ENCODE measurements around the gene DZANK1.
"Not testable (repeated sequence)": the region's sequence is repeated elsewhere in the genome, so short reads cannot be mapped to it uniquely, and the experiment has no call there.

Gene DZANK1

DNA sequence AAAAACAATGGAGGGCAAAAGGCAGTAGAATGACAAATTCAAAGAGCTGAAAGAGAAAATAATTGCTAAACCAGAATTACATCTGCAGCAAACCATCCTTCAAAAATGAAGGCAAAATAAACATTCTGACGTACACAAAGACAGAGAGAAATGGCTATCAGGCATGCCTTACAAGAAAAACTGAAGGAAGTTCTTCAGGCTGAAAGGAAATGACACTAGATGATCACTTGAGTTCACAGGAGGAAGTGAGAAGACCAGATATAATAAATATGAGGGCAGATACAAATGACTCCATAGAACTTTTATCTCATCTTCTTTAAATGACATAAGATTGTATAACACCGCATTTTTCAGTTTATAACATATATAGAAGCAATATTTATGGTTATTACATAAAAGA is 30.0 kb downstream of the DZANK1 start:
- DNase-seq (ENCODE audit: low spot score) = no peak

DNA sequence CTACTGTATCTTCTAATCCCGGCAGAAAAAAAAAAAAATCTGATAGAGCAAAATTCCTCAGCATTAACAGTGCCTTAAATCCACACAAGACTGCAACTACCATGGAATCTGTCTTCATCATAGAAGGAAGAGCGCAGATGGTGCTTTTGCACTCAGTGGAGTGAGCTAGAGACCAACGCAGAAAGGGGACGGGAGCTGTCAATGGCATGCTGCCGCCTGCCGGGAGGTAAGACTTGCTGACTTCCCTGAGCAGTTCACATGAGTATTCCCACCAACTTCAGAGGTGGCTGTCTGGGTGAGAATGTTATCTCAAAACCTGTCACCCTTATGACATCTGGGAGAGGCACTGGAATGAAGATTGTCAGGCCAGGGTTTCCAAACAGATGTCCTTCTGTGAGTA is 35.6 kb downstream of the DZANK1 start:
- DNase-seq (ENCODE audit: low spot score) = no peak

- no peak for DNase-seq (ENCODE audit: low spot score)
Observed at GRCh38 chr20:18430172-18430826, 36.5 kb downstream of the DZANK1 start.

GRCh38 chr20:18428490-18429173 is 38.2 kb downstream of the DZANK1 start:
- DNase-seq (ENCODE audit: low spot score) = no peak

- DNase-seq (ENCODE audit: low spot score) = no peak
Observed at GRCh38 chr20:18427214-18427613, 39.6 kb downstream of the DZANK1 start.

- DNase-seq (ENCODE audit: low spot score) = no peak
Observed at GRCh38 chr20:18421608-18422007, 45.2 kb downstream of the DZANK1 start.

DNA sequence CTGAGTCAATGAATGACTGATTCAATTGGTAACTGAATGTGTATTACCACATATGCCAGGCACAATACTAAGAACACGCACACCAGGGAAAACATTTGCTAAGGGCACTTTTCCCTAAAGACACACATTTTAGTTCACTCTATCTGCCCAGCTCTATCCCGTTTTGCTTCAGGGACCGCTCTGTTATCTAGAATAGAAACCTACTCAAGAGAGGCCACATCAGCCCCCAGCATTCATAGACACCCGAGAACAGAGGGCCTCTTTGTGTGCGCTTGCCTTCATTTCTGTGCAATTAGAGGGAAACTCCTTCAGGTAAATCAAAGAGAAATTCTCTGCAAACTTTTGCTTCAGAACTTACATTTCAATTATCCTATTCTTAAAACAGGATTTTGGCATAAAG is 50.3 kb downstream of the DZANK1 start:
- no peak for DNase-seq (ENCODE audit: low spot score)

- DNase-seq (ENCODE audit: low spot score) = no peak
Observed at GRCh38 chr20:18414140-18414539, 52.7 kb downstream of the DZANK1 start.

DNA sequence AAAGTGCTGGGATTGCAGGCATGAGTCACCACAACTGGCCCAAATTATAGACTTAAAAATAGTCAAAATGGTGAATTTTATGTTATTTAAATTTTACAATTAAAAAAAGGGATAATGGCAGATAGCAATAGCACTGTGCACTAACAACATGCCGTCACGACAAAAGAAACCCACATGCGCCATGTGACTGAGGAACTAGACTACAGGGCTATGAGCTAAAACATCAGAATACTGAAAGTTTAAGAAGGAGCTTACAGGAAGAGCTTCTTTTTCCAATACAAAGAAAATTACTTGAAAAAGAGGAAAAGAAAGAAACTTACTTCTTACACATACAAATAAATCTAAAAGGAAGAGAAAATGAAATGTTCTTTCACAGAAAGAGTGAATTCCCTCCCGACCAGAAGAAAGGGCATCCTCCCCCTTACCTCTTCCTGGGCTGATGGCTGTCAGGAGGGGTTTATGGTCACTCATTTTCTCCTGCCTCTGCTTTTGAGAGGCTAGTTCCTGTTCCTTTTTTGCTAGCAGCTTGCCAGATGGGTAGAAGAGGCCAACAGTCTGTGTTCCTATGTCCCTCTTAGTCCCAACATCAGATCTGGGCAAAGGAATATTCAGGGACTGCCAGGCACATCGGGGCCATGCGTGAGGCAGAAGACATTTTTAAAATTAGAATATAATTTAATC is 54.5 kb downstream of the DZANK1 start:
- DNase-seq (ENCODE audit: low spot score) = peak; percentile 36

GRCh38 chr20:18405826-18406225 is 61.0 kb downstream of the DZANK1 start:
- DNase-seq (ENCODE audit: low spot score) = no peak

GRCh38 chr20:18404172-18404571 is 62.7 kb downstream of the DZANK1 start:
- no peak for DNase-seq (ENCODE audit: low spot score)

DNA sequence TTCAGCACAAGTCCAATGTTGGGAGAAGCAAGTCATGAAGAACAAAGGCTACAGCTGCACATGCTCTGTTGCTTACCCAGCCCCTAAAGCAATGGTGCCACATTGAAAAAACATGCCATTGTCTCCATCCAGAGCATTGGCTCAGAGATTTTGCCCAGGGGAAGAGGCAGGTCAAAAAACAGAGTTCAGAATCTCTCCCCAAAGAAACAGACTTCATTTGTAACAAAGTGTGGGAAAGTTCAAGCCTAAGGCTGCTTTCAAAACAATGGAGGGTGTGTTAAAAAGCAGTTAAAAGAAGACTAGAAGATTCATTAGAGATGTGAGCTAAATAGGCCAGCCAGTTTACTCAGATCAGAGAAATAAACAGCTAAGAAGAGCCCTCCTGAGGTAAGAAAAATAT is 63.6 kb downstream of the DZANK1 start:
- no peak for DNase-seq (ENCODE audit: low spot score)

- DNase-seq (ENCODE audit: low spot score) = no peak
Observed at GRCh38 chr20:18401305-18401704, 65.5 kb downstream of the DZANK1 start.

DNA sequence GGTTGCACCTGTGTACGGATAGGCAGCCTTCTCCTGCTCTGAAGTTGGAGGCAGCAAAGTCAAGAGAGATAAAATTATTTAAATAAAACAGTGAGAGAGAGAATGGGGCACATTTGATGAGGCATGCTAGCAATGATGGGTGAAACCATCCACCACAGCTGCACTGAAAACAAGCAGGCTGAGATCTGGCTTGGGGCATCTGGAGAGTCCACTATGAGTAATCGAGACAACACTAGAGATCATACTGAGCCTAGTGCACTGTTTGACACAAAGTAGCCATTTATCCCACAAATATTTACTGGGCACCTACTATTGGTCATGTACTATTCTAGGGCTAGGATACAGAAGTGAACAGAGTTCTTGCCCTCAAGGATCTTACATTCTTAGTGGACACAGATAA is 66.4 kb downstream of the DZANK1 start:
- DNase-seq (ENCODE audit: low spot score) = no peak

DNA sequence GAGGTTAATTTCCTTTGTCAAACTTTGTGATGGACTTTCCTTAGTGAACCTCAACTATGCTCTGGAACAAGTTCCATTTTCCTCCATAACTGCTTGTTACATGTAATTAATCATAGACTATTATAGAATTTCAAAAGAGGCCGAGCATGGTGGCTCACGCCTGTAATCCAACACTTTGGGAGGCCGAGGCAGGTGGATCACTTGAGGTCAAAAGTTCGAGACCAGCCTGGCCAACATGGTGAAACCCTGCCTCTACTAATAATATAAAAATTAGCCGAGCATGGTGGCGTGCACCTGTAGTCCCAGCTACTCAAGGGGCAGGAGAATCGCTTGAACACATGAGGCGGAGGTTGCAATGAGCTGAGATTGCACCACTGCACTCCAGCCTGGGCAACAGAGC is 68.1 kb downstream of the DZANK1 start:
- DNase-seq (ENCODE audit: low spot score) = not testable (repeated sequence)

- no peak for DNase-seq (ENCODE audit: low spot score)
Observed at GRCh38 chr20:18397030-18397429, 69.8 kb downstream of the DZANK1 start.

DNA sequence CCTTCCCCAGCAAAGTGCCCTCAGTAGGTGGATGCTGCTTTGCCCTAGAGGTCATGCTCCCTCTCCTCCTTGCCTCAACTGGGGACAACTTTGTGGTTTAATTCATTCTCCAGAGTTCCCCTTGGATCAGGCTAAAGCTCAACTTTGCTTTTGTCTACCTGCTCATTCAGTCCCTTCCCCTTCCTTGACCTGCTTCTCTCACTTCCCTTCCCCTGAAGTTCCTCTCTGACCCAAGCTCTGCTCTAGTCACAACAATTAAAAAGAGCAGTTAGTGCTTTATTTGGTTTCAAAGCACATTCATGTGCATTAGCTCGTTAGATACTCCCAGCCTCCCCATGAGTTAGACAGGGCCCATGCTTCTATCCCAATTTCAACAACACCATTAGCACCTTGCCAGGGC is 71.3 kb downstream of the DZANK1 start:
- no peak for DNase-seq (ENCODE audit: low spot score)

- DNase-seq (ENCODE audit: low spot score) = no peak
Observed at GRCh38 chr20:18394363-18394762, 72.5 kb downstream of the DZANK1 start.

DNA sequence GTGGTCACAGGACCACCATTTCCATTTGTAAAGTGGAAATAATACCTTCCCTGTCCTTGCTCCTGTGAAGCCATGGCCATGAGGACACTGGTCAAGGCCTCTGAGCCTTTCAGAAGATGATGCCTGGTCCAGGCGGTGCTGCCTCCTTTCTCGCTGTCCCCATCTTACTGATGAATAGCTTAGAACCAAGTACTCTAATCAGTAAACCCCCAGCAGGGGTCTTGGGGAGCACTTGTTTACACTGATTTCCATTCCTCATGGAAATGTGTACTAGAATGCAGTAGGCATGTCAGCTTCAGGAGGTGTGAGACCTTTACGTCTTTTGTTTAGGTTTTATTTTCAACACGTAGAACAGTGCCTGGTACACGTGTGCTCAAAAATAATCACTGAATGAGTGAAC is 75.1 kb downstream of the DZANK1 start:
- no peak for DNase-seq (ENCODE audit: low spot score)

- no peak for DNase-seq (ENCODE audit: low spot score)
Observed at GRCh38 chr20:18390201-18390600, 76.6 kb downstream of the DZANK1 start.

- DNase-seq (ENCODE audit: low spot score) = no peak
Observed at GRCh38 chr20:18388860-18389259, 78.0 kb downstream of the DZANK1 start.

- DNase-seq (ENCODE audit: low spot score) = no peak
Observed at GRCh38 chr20:18380908-18381529, 85.8 kb downstream of the DZANK1 start.

DNA sequence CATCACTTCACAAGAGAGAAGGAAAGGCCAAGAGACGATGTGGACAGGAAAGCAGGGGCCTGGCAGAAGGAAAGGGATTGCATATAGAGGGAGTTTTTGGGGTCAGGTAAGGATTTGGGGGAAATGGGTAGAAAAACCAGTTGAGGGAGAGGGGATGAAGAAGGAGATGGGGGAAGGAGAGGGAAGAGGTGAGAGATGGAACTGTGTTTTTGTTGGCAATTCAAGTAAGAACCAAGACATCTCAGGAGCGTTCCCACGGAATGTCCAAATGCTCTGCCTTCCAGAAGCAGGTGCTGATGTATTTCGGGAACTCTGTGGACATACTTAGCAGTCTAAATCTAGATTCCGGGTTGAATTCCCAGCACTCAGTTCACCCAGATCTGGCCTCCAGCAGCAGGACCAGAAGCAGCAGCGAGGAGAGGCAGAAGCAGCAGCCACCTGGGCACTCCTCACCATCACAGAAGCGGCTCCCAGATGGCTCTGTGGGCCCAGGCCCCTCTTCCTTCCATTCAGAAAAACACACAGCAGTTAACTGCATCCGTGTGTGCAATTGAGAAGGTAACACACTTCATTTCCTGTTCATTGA is 88.8 kb downstream of the DZANK1 start:
- no peak for DNase-seq (ENCODE audit: low spot score)

All from Ammon's horn (tissue), 1 donor.